ENCODE results near the gene SLC22A16.

The SLC22A16 gene

GRCh38 chr6:110415086-110415916, 61.1 kb downstream of the SLC22A16 start, which contains the start of gene DDO:
DDO (minus strand) TSS chr6:110415575; CDS start chr6:110413462, 2,113 bp downstream.
- no peak within 1 kb of the TSS for H3K27ac ChIP-seq
- TF ChIP-seq CTCF (IDR thresholded peaks at IDR 0.05) (no peak), ZFX (IDR thresholded peaks at IDR 0.05; ENCODE audit: borderline replicate concordance) (no peak)

GRCh38 chr6:110414669-110415068, 61.7 kb downstream of the SLC22A16 start:
- no peak overlapping the region for H3K27ac ChIP-seq
- no peak for TF ChIP-seq ZFX (IDR thresholded peaks at IDR 0.05; ENCODE audit: borderline replicate concordance)
- TF ChIP-seq CTCF (IDR thresholded peaks at IDR 0.05), result no peak

- no peak overlapping the region for H3K27ac ChIP-seq
Measured at GRCh38 chr6:110412360-110412759, 64.1 kb downstream of the SLC22A16 start.

GRCh38 chr6:110410511-110410910, 65.9 kb downstream of the SLC22A16 start:
- TF ChIP-seq CTCF (IDR thresholded peaks at IDR 0.05) (no peak), ZFX (IDR thresholded peaks at IDR 0.05; ENCODE audit: borderline replicate concordance) (no peak)
- H3K27ac ChIP-seq, result no peak overlapping the region

More at GRCh38 chr6:110412360-110412759, 64.1 kb downstream of the SLC22A16 start:
- TF ChIP-seq ZFX (IDR thresholded peaks at IDR 0.05; ENCODE audit: borderline replicate concordance) (no peak), CTCF (IDR thresholded peaks at IDR 0.05) (no peak)

- TF ChIP-seq CTCF (IDR thresholded peaks at IDR 0.05) (no peak), ZFX (IDR thresholded peaks at IDR 0.05; ENCODE audit: borderline replicate concordance) (no peak)
- H3K27ac ChIP-seq, result no peak overlapping the region
Measured at GRCh38 chr6:110409794-110410193, 66.6 kb downstream of the SLC22A16 start.

- no peak for TF ChIP-seq ZFX (IDR thresholded peaks at IDR 0.05; ENCODE audit: borderline replicate concordance)
- no peak for TF ChIP-seq CTCF (IDR thresholded peaks at IDR 0.05)
- H3K27ac ChIP-seq, result no peak overlapping the region
Measured at GRCh38 chr6:110408901-110409300, 67.5 kb downstream of the SLC22A16 start.

- no peak overlapping the region for H3K27ac ChIP-seq
- TF ChIP-seq ZFX (IDR thresholded peaks at IDR 0.05; ENCODE audit: borderline replicate concordance) (no peak), CTCF (IDR thresholded peaks at IDR 0.05) (no peak)
Measured at GRCh38 chr6:110404607-110405006, 71.8 kb downstream of the SLC22A16 start.

Measured in 22Rv1 (cell line).